Activated naive CD8-positive, alpha-beta T cell treated with anti-CD3 and anti-CD28 coated beads, Interleukin-2, amount 50 U/mL, for 24 hours (primary cell): Measurements from ENCODE around the gene MAP3K4.
"Not testable (repeated sequence)": the region's sequence is repeated elsewhere in the genome, so short reads cannot be mapped to it uniquely, and the experiment has no call there.

Source experiments
- ATAC-seq: fragments of 150-1000 bp; cut with Tn5 transposase; one replicate; pipeline ENCODE4 v1.10.0; 2021
- DNase-seq: peaks from one replicate; pipeline ENCODE4 v3.0.0; 2021
- H3K27ac Mint-ChIP-seq: one replicate; pipeline ENCODE4 v1.8.0; 2021; ENCODE audit warnings: mild to moderate bottlenecking, mixed read lengths
- H3K27me3 Mint-ChIP-seq: one replicate; pipeline ENCODE4 v1.8.0; 2021; ENCODE audit warnings: mixed read lengths
- H3K36me3 Mint-ChIP-seq: one replicate; pipeline ENCODE4 v1.8.0; 2021; ENCODE audit warnings: low read depth, mixed read lengths
- H3K4me1 Mint-ChIP-seq: one replicate; pipeline ENCODE4 v1.8.0; 2021; ENCODE audit warnings: mixed read lengths
- H3K4me3 Mint-ChIP-seq: one replicate; pipeline ENCODE4 v1.8.0; 2021; ENCODE audit warnings: mild to moderate bottlenecking, moderate library complexity, mixed read lengths
- H3K9me3 Mint-ChIP-seq: one replicate; pipeline ENCODE4 v1.8.0; 2021; ENCODE audit warnings: mixed read lengths

Gene MAP3K4

DNA sequence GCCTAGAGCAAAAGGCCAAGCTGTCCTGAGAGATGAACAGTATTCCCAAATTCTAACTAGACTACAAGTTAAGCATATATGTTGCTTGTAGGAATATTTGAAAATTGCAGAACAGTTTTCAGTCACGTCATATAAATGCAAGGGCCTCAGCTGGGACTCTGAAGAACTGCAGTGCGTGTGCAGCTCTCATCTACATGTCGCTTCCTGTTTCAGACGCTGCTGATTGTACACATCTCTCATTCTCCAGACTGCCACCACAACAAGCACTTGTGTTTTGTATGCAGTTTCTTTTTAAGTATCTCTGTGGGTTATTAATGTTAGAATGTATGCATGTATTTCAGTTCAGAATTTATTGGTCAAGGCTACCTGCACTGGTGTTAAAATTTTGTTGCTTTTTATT is 119.7 kb downstream of the MAP3K4 start:
- Mint-ChIP-seq H3K36me3 (peaks cover 62% of the 10 kb centered on the region), H3K9me3 (no peaks in the 10 kb centered on the region), H3K27me3 (no peaks in the 10 kb centered on the region), H3K4me1 (peaks cover 13% of the 10 kb centered on the region), H3K4me3 (no peak overlapping the region), H3K27ac (no peak overlapping the region)
- DNase-seq (no peak), ATAC-seq (peak; percentile 59)

DNA sequence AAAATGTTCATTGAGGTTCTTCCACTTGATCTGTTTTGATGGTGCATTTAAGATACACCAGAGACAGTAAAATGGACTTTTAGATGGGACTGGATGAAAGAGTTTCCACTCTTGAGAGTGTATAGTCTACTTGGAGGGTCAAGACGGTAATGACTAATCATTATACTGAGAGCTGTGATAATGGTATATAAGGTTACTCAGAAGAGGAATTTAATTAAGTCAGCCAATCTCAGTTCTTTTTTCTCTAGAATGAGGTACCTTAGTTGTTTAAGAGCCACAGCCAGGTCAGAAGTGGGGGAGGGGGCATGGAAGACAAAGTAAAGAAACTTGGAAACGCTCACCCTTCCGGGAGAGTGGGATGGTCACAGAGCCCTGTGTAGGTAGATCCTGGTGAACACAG is 123.9 kb downstream of the MAP3K4 start:
- Mint-ChIP-seq H3K4me3 (no peak overlapping the region), H3K9me3 (peaks cover 5% of the 10 kb centered on the region), H3K36me3 (peaks cover 75% of the 10 kb centered on the region), H3K4me1 (peaks cover 10% of the 10 kb centered on the region), H3K27me3 (no peaks in the 10 kb centered on the region), H3K27ac (no peak overlapping the region)
- DNase-seq: no peak
- no peak for ATAC-seq

DNA sequence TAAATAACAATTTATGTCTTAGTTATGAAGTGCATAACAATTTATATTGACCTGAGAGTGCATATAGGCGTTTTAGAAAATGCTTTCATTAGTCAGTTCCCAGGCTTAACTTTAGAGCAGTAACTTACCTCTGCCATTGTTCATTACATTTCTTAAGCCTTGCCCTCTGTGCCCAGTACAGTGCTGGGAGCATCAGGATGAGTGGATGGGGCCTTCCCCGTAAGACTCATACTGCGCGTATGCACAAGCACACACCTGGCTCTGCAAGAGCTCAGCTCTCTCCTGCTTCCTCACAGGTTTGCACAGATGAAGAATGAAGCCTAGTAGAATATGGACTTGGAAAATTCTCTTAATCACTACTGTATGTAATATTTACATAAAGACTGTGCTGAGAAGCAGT is 125.0 kb downstream of the MAP3K4 start:
- Mint-ChIP-seq H3K27me3 (no peaks in the 10 kb centered on the region), H3K27ac (no peak overlapping the region), H3K4me1 (peaks cover 2% of the 10 kb centered on the region), H3K4me3 (no peak overlapping the region), H3K36me3 (peaks cover 80% of the 10 kb centered on the region), H3K9me3 (peaks cover 12% of the 10 kb centered on the region)
- no peak for DNase-seq
- no peak for ATAC-seq

DNA sequence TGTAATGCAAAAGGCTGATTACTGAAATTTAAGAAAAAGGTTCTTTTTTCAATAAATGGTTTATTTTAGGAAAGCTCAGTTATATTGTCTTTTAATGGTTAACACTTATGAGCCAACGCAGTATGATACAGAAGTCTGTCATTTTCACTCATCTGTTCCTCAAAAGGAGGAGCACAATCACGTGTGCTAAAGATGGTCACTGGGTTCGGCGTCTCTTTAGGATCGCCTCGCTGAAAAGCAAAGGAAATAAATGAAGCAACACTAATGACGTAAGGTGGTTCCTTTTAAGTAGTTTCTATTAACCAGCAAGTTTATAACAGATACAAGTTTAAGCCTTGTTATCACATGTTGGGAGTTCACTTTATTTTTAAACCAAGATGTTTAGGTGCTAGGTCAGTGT is 125.7 kb downstream of the MAP3K4 start:
- Mint-ChIP-seq H3K4me1 (no peaks in the 10 kb centered on the region), H3K4me3 (no peak overlapping the region), H3K27ac (no peak overlapping the region), H3K36me3 (peaks cover 81% of the 10 kb centered on the region), H3K27me3 (no peaks in the 10 kb centered on the region), H3K9me3 (peaks cover 19% of the 10 kb centered on the region)
- no peak for ATAC-seq
- no peak for DNase-seq

DNA sequence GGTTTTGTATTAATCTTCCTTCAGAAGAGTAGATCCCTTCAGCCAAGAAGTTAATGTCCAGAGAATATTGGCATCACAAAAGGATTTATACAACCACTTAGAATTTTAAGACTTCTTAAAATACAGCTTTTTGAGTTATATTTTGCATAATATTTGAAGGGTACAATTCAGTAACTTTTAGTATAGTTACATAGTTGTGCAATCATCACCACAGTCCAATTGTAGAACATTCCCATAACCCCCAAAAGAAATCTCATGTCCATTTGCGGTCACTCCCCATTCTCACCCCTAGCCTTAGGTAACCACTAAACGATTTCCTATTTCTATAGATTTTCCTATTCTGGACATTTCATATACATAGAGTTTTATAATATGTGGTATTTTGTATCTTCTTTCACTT is 126.4 kb downstream of the MAP3K4 start:
- ATAC-seq (no peak), DNase-seq (no peak)
- H3K4me3 Mint-ChIP-seq: no peak overlapping the region
- H3K27me3 Mint-ChIP-seq: no peaks in the 10 kb centered on the region
- H3K9me3 Mint-ChIP-seq: peaks cover 23% of the 10 kb centered on the region
- no peaks in the 10 kb centered on the region for H3K4me1 Mint-ChIP-seq
- H3K36me3 Mint-ChIP-seq: peaks cover 81% of the 10 kb centered on the region
- H3K27ac Mint-ChIP-seq: no peak overlapping the region

DNA sequence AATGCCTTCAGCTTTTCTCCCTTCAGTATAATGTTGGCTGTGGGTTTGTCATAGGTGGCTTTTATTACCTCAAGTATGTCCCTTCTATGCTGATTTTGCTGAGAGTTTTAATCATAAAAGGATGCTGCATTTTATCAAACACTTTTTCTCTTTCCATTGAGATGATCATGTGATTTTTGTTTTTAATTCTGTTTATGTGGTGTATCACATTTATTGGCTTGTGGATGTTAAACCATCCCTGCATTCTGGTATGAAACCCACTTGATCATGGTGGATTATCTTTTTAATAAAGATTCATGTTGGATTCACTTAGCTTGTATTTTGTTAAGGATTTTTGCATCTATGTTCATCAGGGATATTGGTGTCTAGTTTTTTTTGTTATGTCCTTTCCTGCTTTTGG is 131.8 kb downstream of the MAP3K4 start:
- H3K9me3 Mint-ChIP-seq: peaks cover 53% of the 10 kb centered on the region
- H3K27me3 Mint-ChIP-seq, H3K4me1 Mint-ChIP-seq, DNase-seq, ATAC-seq, H3K4me3 Mint-ChIP-seq, H3K27ac Mint-ChIP-seq: not testable (repeated sequence)
- H3K36me3 Mint-ChIP-seq: peaks cover 87% of the 10 kb centered on the region

DNA sequence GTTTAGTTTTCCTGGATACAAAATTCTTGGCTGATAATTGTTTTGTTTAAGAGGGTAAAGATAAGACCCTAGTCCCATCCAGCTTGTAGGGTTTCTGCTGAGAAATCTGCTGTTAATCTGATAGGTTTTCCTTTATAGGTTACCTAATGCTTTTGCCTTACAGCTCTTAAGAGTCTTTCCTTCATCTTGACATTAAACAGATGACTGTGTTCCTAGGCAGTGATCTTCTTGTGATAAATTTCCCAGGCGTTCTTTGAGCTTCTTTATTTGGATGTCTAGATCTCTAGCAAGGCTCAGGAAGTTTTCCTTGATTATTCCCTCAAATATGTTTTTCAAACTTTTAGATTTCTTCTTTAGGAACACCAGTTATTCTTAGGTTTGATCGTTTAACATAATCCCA is 134.0 kb downstream of the MAP3K4 start:
- H3K27ac Mint-ChIP-seq: no peak overlapping the region
- ATAC-seq (no peak), DNase-seq (no peak)
- no peaks in the 10 kb centered on the region for H3K27me3 Mint-ChIP-seq
- H3K36me3 Mint-ChIP-seq: peaks cover 82% of the 10 kb centered on the region
- H3K4me3 Mint-ChIP-seq: no peak overlapping the region
- H3K4me1 Mint-ChIP-seq: peaks cover 16% of the 10 kb centered on the region
- H3K9me3 Mint-ChIP-seq: peaks cover 46% of the 10 kb centered on the region

DNA sequence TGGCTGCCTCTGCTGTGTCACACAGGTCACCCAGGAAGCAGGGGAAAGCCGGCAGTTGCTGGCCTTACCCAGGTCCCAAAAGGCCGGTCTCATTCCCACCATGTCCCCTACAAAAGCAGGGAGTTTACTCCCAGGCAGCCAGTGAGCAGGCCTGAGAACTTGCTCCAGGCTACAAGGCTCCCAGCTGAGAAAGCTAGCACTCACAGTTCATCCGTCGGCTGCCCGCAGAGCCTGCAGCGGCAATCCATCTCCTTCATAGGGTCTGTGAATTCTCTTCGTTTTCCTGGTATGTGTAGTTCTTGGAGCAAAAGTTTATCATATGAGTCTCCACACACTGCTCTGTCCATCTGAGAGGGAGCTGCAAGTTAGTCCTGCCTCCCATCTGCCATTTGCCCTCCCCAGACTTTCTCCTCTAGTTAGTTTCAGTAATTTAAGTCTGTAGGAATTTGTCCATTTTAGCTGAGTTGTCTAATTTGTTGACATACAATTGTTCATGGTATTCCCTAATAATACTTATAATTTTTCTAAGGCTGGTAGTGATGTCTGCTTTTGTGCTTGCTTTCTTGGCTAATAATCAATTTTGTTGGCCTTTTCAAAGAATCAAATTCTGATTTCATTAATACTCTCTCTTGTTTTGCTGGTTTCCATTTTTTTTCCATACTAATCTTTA is 135.6 kb downstream of the MAP3K4 start:
- H3K9me3 Mint-ChIP-seq: peaks cover 35% of the 10 kb centered on the region
- ATAC-seq (no peak), DNase-seq (no peak)
- H3K27ac Mint-ChIP-seq: no peak overlapping the region
- H3K4me1 Mint-ChIP-seq: peaks cover 16% of the 10 kb centered on the region
- H3K27me3 Mint-ChIP-seq: no peaks in the 10 kb centered on the region
- H3K4me3 Mint-ChIP-seq: no peak overlapping the region
- peaks cover 67% of the 10 kb centered on the region for H3K36me3 Mint-ChIP-seq

DNA sequence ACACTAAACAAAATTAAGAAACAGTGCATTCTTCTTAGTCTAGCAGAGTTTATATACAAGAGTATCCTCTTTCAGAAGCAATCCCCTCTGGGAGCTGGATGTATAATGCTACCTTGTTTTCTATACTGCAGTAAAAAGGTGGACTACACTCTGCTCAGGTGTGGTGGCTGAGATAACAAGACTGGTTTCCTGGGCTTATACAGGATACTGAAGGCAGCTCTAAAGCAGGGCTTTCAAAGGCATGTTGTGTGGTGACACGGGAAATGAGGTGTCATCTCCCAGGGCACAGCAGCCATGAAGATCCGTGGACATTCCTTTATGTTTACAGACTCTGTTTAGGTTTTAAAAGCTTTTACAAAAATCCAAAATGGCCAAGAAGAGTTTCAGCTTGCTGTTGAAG is 136.7 kb downstream of the MAP3K4 start:
- DNase-seq (no peak), ATAC-seq (peak; percentile 41)
- Mint-ChIP-seq H3K9me3 (peaks cover 28% of the 10 kb centered on the region), H3K36me3 (peaks cover 59% of the 10 kb centered on the region), H3K4me1 (peaks cover 16% of the 10 kb centered on the region), H3K27me3 (no peaks in the 10 kb centered on the region), H3K27ac (peak overlapping the region; percentile 79), H3K4me3 (no peak overlapping the region)

DNA sequence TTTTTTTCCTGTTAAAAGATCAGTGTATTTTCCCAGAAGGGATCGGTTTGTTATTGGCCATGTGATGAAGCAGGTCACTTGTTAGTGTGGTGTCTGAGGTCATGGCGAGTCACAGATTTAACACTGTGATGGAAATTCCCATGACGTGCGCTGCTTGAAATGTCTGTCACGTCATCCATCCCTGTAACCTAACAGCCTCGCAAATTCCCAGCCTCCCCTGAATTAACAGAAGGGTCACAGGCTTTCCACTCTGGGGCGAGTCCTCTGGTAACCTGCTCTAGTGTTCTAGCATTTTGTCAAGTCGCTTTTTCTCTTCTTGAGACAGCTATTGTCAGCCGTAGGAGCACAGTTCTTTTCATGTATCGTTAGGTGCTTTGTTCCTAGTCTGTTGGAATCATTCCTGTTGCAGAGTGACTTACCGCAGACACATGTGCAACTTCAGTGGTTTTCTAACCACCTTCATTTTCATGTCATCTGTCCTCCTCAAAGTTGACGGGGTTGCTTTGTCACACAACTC is 137.2 kb downstream of the MAP3K4 start:
- ATAC-seq: peak; percentile 76

DNA sequence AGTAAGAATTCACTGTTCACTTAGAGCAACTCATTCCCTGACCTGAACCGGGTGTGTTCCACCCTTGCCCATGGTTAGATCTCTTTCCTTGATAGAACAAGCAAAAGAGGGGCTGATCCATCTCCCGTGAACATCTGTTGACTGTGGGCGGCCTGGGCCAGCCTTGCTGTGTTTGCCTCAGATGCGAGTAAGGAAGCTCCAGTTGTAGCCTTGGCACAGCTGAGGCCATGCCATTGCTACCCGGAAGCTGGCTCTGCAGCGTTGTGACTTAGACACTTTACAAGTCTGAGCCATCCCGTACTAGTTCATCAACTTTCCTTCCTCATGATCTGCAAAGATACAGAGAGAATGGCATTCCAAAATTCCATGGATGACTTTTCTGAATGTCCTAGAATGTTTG is 139.0 kb downstream of the MAP3K4 start:
- H3K27me3 Mint-ChIP-seq: no peaks in the 10 kb centered on the region
- peaks cover 16% of the 10 kb centered on the region for H3K4me1 Mint-ChIP-seq
- peaks cover 6% of the 10 kb centered on the region for H3K9me3 Mint-ChIP-seq
- peaks cover 39% of the 10 kb centered on the region for H3K36me3 Mint-ChIP-seq
- H3K27ac Mint-ChIP-seq: no peak overlapping the region
- no peak overlapping the region for H3K4me3 Mint-ChIP-seq
- ATAC-seq (no peak), DNase-seq (no peak)

More for the DNA sequence above, 137.2 kb downstream of the MAP3K4 start:
- DNase-seq: peak; percentile 23
- Mint-ChIP-seq H3K27ac (peak overlapping the region; percentile 79), H3K4me1 (peaks cover 16% of the 10 kb centered on the region), H3K4me3 (no peak overlapping the region), H3K27me3 (no peaks in the 10 kb centered on the region), H3K9me3 (peaks cover 23% of the 10 kb centered on the region), H3K36me3 (peaks cover 57% of the 10 kb centered on the region)

DNA sequence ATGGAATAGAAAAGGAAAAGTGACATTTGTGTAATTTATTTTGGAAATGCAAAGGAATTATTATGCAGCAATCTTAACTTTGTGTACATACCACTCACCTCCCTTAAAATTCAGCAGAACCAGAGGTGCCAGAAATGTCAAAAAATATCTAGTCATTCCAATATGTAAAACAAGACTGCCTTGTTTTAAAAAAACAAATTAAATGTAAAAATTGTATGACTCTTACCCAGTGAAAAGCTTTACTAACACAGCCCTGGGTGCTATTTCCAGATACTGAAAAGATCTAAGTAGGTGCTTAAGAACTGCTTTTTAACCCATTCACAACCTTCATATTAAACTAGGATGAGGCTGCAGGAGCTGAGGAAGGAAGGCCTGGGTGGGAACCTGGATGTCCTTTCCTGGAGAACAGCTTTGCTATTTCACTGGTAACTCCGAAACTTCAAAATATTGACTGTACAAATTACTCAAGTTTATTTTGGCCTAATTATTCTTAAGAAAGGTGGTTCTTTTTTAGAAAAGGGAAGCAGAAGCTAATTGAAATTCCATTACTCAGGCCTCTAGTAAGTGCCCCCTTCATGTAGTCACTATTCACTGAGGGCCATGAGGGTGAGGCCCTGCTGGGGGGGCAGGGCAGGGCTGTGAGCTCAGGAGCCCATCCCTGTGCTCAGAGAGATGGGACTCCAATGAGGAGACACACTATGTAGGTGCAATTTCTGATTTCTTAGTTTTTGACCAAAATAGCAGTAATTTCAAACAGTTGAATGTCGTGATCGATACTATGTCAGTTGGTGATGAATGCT is 139.6 kb downstream of the MAP3K4 start:
- H3K27me3 Mint-ChIP-seq: no peaks in the 10 kb centered on the region
- H3K4me1 Mint-ChIP-seq: peaks cover 16% of the 10 kb centered on the region
- no peak for DNase-seq
- no peak for ATAC-seq
- H3K27ac Mint-ChIP-seq: no peak overlapping the region
- H3K9me3 Mint-ChIP-seq: no peaks in the 10 kb centered on the region
- H3K36me3 Mint-ChIP-seq: peaks cover 33% of the 10 kb centered on the region
- no peak overlapping the region for H3K4me3 Mint-ChIP-seq

DNA sequence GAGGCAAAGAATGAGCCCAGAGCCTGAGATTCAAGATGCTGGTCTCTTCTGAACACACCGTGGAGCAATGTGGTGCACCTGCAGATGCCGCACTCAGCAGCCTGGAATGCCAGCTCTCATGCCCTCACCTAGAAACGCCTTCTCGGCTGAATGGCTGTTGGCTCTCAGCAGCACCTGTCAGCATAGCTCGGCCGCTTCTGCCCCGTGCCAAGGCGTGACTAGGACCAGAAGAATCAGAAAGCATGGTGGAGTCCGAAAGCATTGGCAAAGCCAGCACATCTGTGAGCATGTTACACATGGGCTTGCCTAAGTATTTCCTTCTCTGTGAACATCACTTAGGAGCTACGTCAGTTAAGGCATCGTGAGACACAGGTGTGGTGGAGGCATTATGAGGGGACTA is 140.8 kb downstream of the MAP3K4 start:
- Mint-ChIP-seq H3K36me3 (peaks cover 25% of the 10 kb centered on the region), H3K4me3 (no peak overlapping the region), H3K4me1 (peaks cover 16% of the 10 kb centered on the region), H3K9me3 (no peaks in the 10 kb centered on the region), H3K27me3 (no peaks in the 10 kb centered on the region), H3K27ac (no peak overlapping the region)
- DNase-seq: no peak
- ATAC-seq: no peak

DNA sequence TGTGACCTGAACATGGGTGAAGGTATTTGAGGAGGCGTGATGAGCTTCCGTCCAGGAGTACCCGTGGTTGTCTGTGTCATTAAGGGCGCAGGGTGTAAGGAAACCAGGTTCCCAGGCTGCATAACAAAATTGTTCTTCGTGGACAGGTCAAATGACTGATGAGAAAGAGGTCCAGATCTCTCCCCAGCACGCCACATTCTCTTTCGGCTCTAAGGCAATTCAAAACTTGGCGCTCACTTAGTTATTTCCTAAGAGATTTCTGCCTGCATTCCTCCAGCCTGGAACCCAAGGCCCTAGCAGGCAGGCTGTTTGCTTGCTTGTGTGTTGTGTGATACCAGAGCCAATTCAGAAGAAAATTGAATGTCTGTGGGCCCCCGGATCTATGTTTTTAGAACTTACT is 142.4 kb downstream of the MAP3K4 start:
- Mint-ChIP-seq H3K27me3 (no peaks in the 10 kb centered on the region), H3K4me1 (peaks cover 4% of the 10 kb centered on the region), H3K9me3 (no peaks in the 10 kb centered on the region), H3K36me3 (peaks cover 16% of the 10 kb centered on the region), H3K27ac (no peak overlapping the region), H3K4me3 (no peak overlapping the region)
- no peak for ATAC-seq
- DNase-seq: no peak
